ENCODE results near the gene TTLL9.

TTLL9 gene

DNA sequence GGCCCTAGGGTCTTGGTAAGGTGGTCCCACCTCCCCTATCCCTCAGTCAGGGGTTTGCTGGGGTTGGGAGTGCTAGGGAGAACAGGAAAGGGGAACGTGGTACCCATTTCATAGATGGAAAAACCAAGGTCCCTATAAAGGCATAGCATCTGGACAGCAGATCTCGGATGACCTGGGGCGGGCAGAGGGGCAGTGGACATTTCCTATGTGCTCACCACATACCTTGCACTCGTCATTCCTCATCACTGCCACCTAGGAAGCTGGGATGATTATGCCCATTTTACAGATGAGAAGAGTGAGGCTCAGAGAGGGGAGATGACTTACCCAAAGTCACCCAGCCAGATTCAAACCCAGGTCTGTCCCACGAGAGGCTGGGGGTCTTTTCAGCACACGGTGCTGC, 39.2 kb upstream of the TTLL9 start:
- Histone ChIP-seq H3K4me3 (replicated peaks; ENCODE audit: low read depth, low read length) (no peak overlapping the region), H3K36me3 (ENCODE audit: control insufficient read depth, insufficient read depth, low read length) (no peaks in the 10 kb centered on the region), H3K27me3 (replicated peaks; ENCODE audit: control insufficient read depth, insufficient read depth, low read length) (no peaks in the 10 kb centered on the region)
- TF ChIP-seq, protein P1, sequence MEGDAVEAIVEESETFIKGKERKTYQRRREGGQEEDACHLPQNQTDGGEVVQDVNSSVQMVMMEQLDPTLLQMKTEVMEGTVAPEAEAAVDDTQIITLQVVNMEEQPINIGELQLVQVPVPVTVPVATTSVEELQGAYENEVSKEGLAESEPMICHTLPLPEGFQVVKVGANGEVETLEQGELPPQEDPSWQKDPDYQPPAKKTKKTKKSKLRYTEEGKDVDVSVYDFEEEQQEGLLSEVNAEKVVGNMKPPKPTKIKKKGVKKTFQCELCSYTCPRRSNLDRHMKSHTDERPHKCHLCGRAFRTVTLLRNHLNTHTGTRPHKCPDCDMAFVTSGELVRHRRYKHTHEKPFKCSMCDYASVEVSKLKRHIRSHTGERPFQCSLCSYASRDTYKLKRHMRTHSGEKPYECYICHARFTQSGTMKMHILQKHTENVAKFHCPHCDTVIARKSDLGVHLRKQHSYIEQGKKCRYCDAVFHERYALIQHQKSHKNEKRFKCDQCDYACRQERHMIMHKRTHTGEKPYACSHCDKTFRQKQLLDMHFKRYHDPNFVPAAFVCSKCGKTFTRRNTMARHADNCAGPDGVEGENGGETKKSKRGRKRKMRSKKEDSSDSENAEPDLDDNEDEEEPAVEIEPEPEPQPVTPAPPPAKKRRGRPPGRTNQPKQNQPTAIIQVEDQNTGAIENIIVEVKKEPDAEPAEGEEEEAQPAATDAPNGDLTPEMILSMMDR (IDR thresholded peaks at IDR 0.05; ENCODE audit: insufficient read depth, low read length, poor library complexity, severe bottlenecking), result no peak
- DNase-seq (ENCODE audit: extremely low read depth, insufficient read length), result no peak

DNA sequence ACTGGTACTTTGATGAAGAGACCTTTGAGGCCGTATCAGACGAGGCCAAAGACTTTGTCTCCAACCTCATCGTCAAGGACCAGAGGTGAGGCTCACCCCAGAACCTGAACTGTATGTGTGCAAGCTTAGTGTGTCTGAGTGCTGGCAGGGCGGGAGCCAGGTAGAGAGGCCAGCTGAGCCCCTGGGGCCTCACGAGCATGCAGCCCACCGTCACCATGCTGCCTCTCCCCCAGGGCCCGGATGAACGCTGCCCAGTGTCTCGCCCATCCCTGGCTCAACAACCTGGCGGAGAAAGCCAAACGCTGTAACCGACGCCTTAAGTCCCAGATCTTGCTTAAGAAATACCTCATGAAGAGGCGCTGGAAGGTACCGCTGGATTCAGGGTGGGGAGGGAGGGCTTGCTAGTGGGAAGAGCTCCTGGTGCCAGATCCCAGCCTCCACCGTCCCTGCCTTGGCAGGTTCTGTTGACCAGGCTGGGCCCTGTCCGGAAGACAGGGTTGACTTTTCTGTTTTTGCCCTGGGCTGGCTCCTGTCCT, 38.6 kb upstream of the TTLL9 start:
- DNase-seq (ENCODE audit: extremely low read depth, insufficient read length), result no peak
- TF ChIP-seq, protein P1 (IDR thresholded peaks at IDR 0.05; ENCODE audit: insufficient read depth, low read length, poor library complexity, severe bottlenecking), result no peak
- no peaks in the 10 kb centered on the region for H3K27me3 ChIP-seq (replicated peaks; ENCODE audit: control insufficient read depth, insufficient read depth, low read length)
- H3K4me3 ChIP-seq (replicated peaks; ENCODE audit: low read depth, low read length), result no peak overlapping the region
- no peaks in the 10 kb centered on the region for H3K36me3 ChIP-seq (ENCODE audit: control insufficient read depth, insufficient read depth, low read length)

DNA sequence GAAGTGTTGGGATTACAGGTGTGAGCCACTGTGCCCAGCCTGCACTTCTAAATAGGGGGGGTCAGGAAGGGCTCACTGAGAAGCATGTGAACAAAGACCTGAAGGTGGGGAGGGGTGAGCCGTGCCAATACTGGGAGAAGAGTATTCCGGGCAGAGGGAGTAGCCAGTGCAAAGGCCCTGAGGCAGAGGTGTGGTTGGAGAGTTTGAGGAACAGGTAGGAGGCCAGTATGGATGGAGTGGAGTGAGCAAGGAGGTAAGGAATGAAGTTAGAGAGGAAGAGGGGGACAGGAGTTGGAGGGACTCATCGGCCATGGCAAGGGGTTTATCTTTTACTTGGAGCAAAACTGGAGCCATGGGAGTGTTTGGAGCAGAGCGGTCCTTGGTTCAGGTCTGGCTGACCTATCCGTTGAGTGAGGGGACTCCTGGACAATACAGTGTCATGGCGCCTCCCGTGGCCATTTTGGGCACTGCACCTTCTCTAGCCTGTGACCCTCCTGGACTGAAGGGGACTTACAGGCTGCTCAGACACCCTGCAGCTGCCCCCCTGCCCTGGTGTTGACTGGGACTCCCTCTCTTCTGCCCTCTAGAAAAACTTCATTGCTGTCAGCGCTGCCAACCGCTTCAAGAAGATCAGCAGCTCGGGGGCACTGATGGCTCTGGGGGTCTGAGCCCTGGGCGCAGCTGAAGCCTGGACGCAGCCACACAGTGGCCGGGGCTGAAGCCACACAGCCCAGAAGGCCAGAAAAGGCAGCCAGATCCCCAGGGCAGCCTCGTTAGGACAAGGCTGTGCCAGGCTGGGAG, 37.1 kb upstream of the TTLL9 start:
- TF ChIP-seq, protein P1 (IDR thresholded peaks at IDR 0.05; ENCODE audit: insufficient read depth, low read length, poor library complexity, severe bottlenecking), result peak; percentile 93
- no peaks in the 10 kb centered on the region for H3K36me3 ChIP-seq (ENCODE audit: control insufficient read depth, insufficient read depth, low read length)
- no peak overlapping the region for H3K4me3 ChIP-seq (replicated peaks; ENCODE audit: low read depth, low read length)
- peak; percentile 42 for DNase-seq (ENCODE audit: extremely low read depth, insufficient read length)
- H3K27me3 ChIP-seq (replicated peaks; ENCODE audit: control insufficient read depth, insufficient read depth, low read length), result no peaks in the 10 kb centered on the region

DNA sequence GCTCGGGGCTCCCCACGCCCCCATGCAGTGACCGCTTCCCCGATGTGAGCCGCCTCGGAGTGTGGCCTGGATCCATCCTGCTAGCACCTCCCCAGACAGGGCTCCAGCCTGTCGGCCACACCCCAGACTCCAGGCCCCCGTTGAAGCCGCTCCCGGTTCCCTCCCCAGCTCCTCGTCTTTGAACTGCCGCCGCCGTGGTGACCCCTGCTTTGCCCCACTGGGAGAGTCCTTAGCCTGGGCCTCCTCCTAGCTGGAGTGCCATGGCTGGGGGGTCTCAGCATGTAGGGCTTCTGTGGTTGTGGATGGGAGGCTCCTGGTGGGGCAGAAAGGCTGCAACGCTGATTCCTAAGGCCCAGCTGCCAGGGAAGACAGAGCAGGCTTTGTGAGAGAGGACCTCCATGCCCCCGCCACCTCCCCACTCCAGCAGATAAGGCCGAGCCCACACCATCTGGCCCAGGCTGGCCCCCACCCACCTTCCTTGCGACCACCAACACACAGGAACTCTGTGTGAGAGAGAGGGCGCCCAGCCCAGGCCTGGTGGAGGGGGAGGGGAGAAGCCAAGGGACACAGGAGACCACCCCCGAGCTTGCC, 36.4 kb upstream of the TTLL9 start:
- DNase-seq (ENCODE audit: extremely low read depth, insufficient read length), result no peak
- H3K4me3 ChIP-seq (replicated peaks; ENCODE audit: low read depth, low read length), result no peak overlapping the region
- TF ChIP-seq, protein P1 (IDR thresholded peaks at IDR 0.05; ENCODE audit: insufficient read depth, low read length, poor library complexity, severe bottlenecking), result no peak
- no peaks in the 10 kb centered on the region for H3K27me3 ChIP-seq (replicated peaks; ENCODE audit: control insufficient read depth, insufficient read depth, low read length)
- H3K36me3 ChIP-seq (ENCODE audit: control insufficient read depth, insufficient read depth, low read length), result no peaks in the 10 kb centered on the region

DNA sequence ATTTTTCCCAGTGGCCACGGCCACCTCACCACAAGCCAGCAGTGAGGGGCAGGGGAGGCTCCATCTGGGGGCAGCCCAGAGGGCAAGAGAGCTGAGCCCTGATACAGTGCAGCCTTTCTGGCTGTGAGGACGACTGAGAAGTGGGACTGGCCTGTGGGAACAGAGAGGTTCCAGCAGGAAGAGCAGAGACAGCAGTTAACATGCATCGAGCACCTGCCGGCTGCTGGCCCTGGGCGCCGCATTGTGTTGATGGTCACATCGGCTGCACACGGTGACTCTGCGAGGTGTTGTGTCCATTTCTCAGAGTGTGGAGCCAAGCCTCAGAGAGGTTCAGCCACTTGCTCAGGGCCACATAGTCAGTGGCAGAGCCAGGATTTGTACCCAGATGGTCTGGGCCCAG, 34.9 kb upstream of the TTLL9 start:
- TF ChIP-seq, protein P1 (IDR thresholded peaks at IDR 0.05; ENCODE audit: insufficient read depth, low read length, poor library complexity, severe bottlenecking), result no peak
- no peak overlapping the region for H3K4me3 ChIP-seq (replicated peaks; ENCODE audit: low read depth, low read length)
- DNase-seq (ENCODE audit: extremely low read depth, insufficient read length), result no peak
- no peaks in the 10 kb centered on the region for H3K36me3 ChIP-seq (ENCODE audit: control insufficient read depth, insufficient read depth, low read length)
- no peaks in the 10 kb centered on the region for H3K27me3 ChIP-seq (replicated peaks; ENCODE audit: control insufficient read depth, insufficient read depth, low read length)
